Liver (tissue), 3 donors: ENCODE data around the gene ADM2.

ENCODE experiments used
- CTCF ChIP-seq: fragments of 150-350 bp; IDR thresholded peaks from 2 replicates; pipeline ENCODE4 v1.5.1; 2017; ENCODE audit warnings: improper control_type of control experiment, low read depth, low read length; ENCODE audit not compliant: missing input control
- SP1 ChIP-seq: IDR thresholded peaks from 2 replicates; pipeline ENCODE4 v1.6.1; 2018; ENCODE audit warnings: antibody characterized with exemption, mild to moderate bottlenecking
- TAF1 ChIP-seq: conservative IDR thresholded peaks from 2 replicates; pipeline ENCODE4 v1.6.1; 2016; ENCODE audit warnings: antibody characterized with exemption, mild to moderate bottlenecking
- donor health status: healthy.
- donor health status: healthy.

- TF ChIP-seq CTCF (no peak), TAF1 (no peak), SP1 (no peak)
These were observed 46.5 kb upstream of the ADM2 start for GRCh38 chr22:50434849-50435248.
